Eye (tissue), 1 donor: Measurements from ENCODE around the gene FOXP1.

ENCODE experiments used
- DNase-seq: peaks from one replicate; pipeline ENCODE4 v3.0.0-alpha.2; 2015

The FOXP1 gene

GRCh38 chr3:71088019-71088708 is 495.4 kb downstream of the FOXP1 start:
- no peak for DNase-seq

- no peak for DNase-seq
Measured at GRCh38 chr3:71087143-71088018, 496.1 kb downstream of the FOXP1 start.

GRCh38 chr3:71086777-71087142 is 496.8 kb downstream of the FOXP1 start:
- DNase-seq: no peak

DNA sequence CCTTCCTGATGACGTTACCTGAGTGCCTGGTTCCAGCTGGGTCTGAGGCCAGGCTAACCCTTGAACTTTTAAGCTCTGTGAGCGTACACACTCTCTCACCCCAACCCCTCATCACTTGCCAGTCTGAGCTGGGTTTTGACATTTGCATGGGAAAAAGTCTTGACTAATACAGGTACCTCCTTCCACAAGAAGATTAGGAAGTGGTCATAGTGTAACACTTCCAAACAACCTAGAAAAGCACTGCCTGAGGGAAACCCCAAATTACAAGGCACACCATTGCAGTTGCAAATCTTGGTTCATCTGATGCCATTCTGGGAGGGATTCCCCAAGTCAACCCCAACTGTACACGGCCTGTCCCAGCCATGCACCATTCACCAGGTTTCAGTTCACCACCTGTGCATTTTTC is 499.8 kb downstream of the FOXP1 start:
- DNase-seq: no peak

GRCh38 chr3:71082833-71083232 is 500.7 kb downstream of the FOXP1 start:
- no peak for DNase-seq

GRCh38 chr3:71080517-71081083 is 502.9 kb downstream of the FOXP1 start:
- no peak for DNase-seq

GRCh38 chr3:71078723-71079525 is 504.6 kb downstream of the FOXP1 start:
- DNase-seq: no peak

DNA sequence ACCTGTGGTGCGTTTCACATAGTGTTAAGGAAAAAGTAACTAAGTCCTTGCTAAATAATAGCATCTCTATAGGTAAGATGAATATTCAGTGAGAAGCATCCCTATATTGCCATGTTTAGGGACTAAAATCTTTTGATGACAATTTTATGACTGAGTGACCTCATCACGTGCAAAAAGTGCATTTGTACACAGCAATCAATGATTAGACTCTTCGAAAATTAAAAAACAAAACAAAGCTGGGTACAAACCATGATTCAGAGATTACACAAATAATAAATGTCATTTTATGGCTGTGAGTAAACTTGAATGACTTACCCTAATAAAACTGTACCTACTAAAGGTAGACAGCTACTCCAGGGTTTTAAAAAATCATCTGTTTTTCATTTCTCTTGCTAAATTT is 505.3 kb downstream of the FOXP1 start:
- DNase-seq: no peak

DNA sequence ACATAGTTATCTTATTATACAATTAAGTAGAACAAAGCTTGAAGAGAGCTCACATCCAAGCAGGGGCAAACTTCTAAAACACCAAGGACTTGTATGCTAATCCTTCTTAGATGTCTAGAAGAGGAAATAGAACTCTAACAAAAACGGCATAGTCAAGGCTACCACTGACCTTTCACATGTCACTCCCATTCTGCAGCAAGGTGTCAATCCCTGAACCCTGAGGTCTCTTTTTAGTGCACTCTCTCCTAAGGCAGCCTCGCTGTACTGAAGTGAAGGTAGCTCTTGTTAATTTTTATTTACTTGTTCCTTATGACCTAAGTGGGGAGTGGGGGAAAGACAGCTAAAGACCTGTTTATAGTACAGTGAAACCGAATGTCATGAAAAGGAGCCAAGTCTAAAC is 506.5 kb downstream of the FOXP1 start:
- DNase-seq: no peak

- no peak for DNase-seq
Measured at GRCh38 chr3:71076361-71077002, 507.0 kb downstream of the FOXP1 start.

DNA sequence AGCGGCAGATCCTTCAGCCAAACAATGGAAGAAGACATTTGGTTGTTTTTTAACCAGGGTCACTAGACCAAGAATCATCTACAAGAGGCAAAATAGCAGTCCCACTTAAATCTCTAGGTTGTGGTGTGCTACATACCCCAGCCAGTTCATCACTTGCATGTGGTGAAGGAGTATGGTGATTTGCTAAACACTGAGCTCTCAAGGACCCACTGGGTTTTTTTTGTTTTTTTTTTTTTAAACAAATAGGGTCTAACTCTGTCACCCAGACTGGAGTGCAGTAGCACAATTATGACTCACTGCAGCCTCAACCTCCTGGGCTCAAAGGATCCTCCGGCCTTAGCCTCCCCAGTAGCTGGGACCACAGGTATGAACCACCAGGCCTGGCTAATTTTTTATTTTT is 508.0 kb downstream of the FOXP1 start:
- no peak for DNase-seq

DNA sequence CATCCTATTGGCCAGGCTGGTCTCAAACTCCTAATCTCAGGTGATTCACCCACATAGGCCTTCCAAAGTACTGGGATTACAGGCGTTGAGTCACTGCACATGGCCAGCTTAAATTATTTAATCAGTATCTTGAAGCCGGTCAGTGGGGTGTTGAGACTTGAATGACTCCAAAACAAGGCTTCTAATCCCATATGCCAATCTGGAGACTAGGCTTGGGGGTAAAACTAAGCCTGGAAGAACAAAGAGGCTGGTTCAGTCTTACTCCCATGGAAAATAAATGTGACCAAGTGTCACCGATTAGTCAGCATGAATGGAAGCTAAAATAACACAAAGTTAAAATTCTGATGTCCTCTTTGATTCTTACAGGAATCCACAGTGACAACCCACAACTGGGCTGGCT is 509.1 kb downstream of the FOXP1 start:
- peak; percentile 45 for DNase-seq

DNA sequence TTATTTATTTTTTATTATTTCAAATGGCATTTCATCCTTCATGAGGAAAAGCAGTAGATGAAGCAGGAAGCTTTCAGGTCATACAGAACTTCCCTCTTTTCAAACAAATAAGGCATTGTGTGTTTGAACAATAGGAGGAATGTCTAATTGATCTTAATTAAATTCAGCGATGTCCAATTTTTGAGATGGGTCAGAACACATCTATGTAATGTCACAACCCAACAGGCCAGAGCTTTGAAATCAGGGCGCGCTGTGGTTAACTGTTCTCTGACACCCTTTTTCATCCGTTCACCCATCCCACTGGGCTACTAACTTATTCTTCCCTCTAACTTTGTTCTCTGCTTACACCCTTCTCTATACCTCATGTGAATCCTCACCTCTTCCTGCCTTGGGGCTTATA is 510.5 kb downstream of the FOXP1 start:
- peak; percentile 78 for DNase-seq

GRCh38 chr3:71072287-71072686 is 511.2 kb downstream of the FOXP1 start:
- DNase-seq: no peak

GRCh38 chr3:71070497-71071463 is 512.7 kb downstream of the FOXP1 start:
- DNase-seq: peak; percentile 51

GRCh38 chr3:71069797-71070196 is 513.7 kb downstream of the FOXP1 start:
- DNase-seq: peak; percentile 79

- peak; percentile 25 for DNase-seq
Measured at GRCh38 chr3:71067977-71068654, 515.4 kb downstream of the FOXP1 start.

DNA sequence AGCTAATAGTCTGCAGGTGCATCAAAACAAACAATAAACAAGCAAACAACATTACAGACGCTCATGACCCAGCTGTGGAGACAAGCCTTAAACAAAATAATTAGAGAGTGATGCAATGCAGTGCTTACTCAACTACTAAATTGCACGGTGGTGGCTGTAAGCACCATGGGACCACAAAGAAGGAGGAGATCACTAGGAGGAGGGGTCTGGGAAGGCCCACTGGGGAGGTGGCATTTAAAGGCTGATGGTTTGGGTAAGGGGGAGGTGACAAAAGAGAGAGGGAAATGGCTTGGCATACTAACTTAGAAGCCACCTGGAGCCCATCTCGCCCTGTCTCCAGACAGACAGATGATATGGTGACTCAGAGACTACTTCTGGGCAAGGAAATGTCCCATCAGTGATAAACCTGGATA is 516.7 kb downstream of the FOXP1 start:
- DNase-seq: no peak

GRCh38 chr3:71066356-71066755 is 517.2 kb downstream of the FOXP1 start:
- no peak for DNase-seq

- no peak for DNase-seq
Measured at GRCh38 chr3:71065764-71066013, 517.8 kb downstream of the FOXP1 start.
